HCT116 (cell line): ENCODE data around the gene F2RL3. TPM values are rescaled to one million over a fixed set of nuclear protein-coding genes. Genes with fewer than 3 reads are reported as not detected.

Source experiments
- ATAC-seq: fragments of 200-7000 bp; cut with Tn5 transposase; 2 replicates; pipeline ENCODE4 v1.9.1; 2020; ENCODE audit warnings: mild to moderate bottlenecking, moderate library complexity
- BruUV-seq: library from RNA; stranded (reverse); fragments of 400-500 nt; replicated peaks from 2 replicates; lab custom pipeline; 2021; lab: Mats Ljungman, UMichigan
- CTCF ChIA-PET: fragments of 300-600 bp; sonication (Branson Sonifier 250); formaldehyde crosslinking; loops from one replicate; lab custom pipeline; 2021; ENCODE audit warnings: antibody characterized with exemption; lab: Charles Lee
- POLR2A ChIA-PET: fragments of 300-600, 350-600 bp; sonication (Branson Sonifier 250); formaldehyde crosslinking; loops from one replicate; lab custom pipeline; 2021; ENCODE audit warnings: antibody characterized with exemption; lab: Charles Lee
- RAD21 ChIA-PET, 2 experiments: fragments of 300-600 bp; sonication (Branson Sonifier 250); formaldehyde crosslinking; loops; one replicate each; lab custom pipeline; 2023; ENCODE audit warnings: low total read pairs in 2 of 2; ENCODE audit not compliant: uncharacterized antibody in 2 of 2, unreplicated experiment in 2 of 2, low non-redundant PET in 1 of 2; lab: Charles Lee
- DNase-seq: peaks from one replicate; pipeline ENCODE4 v3.0.0-alpha.2; 2010; ENCODE audit warnings: low read depth, low spot score
- H2AFZ ChIP-seq: fragments of 200-600 bp; shearing (Covaris generic), sonication (generic); 2 replicates; pipeline ENCODE4 v1.6.1; 2017; ENCODE audit warnings: low read depth, mixed run types, mixed read lengths, antibody characterized with exemption, low read length; ENCODE audit not compliant: poor library complexity, severe bottlenecking
- H3K27ac ChIP-seq: 2 replicates; pipeline ENCODE4 v1.5.1; 2012; ENCODE audit warnings: low read depth, low read length
- H3K27me3 ChIP-seq: fragments of 200-600 bp; sonication (generic); 2 replicates; pipeline ENCODE4 v1.6.1; 2016; ENCODE audit warnings: mixed run types, low read length, mixed read lengths; ENCODE audit not compliant: insufficient read depth
- H3K36me3 ChIP-seq, 2 experiments: fragments of 200-500 bp in 1 of 2; fragments of 200-600 bp in 1 of 2; sonication (Bioruptor generic) in 1 of 2; sonication (generic) in 1 of 2; 2 replicates each; pipeline versions ENCODE4 v1.5.1 to v1.6.1; 2014 to 2016; ENCODE audit warnings: low read length in 2 of 2, inconsistent platforms in 1 of 2, mixed read lengths in 1 of 2, mixed run types in 1 of 2; ENCODE audit not compliant: insufficient read depth in 2 of 2, control insufficient read depth in 1 of 2
- H3K4me1 ChIP-seq, 2 experiments: fragments of 200-600 bp in 1 of 2; sonication (generic) in 1 of 2; 2 replicates each; pipeline versions ENCODE4 v1.5.1 to v1.6.1; 2012 to 2017; ENCODE audit warnings: low read length in 2 of 2, inconsistent platforms in 1 of 2, mild to moderate bottlenecking in 1 of 2, mixed read lengths in 1 of 2, mixed run types in 1 of 2, moderate library complexity in 1 of 2; ENCODE audit not compliant: insufficient read depth in 2 of 2, control insufficient read depth in 1 of 2
- H3K4me2 ChIP-seq: fragments of 200-600 bp; sonication (generic); 2 replicates; pipeline ENCODE4 v1.6.1; 2017; ENCODE audit warnings: mixed run types, low read length, mixed read lengths
- H3K4me3 ChIP-seq, 2 experiments: fragments of 200-600 bp in 1 of 2; sonication (generic) in 1 of 2; replicated peaks in 1 of 2; 2 replicates each; pipeline ENCODE4 v1.5.1; 2011 to 2016; ENCODE audit warnings: low read length in 2 of 2, control low read depth in 1 of 2, low read depth in 1 of 2, mild to moderate bottlenecking in 1 of 2, mixed read lengths in 1 of 2, mixed run types in 1 of 2
- H3K79me2 ChIP-seq: fragments of 200-600 bp; sonication (generic); 2 replicates; pipeline ENCODE4 v1.6.1; 2017; ENCODE audit warnings: mild to moderate bottlenecking, mixed run types, low read length, moderate library complexity, mixed read lengths; ENCODE audit not compliant: insufficient read depth
- H3K9ac ChIP-seq: fragments of 200-600 bp; sonication (generic); 2 replicates; pipeline ENCODE4 v1.6.1; 2016; ENCODE audit warnings: low read length, mixed read lengths
- H3K9me2 ChIP-seq: fragments of 200-600 bp; sonication (generic), shearing (Covaris generic); 2 replicates; pipeline ENCODE4 v1.6.1; 2017; ENCODE audit warnings: mixed run types, mild to moderate bottlenecking, moderate library complexity; ENCODE audit not compliant: insufficient read depth
- H3K9me3 ChIP-seq, 2 experiments: fragments of 200-500 bp in 1 of 2; fragments of 200-600 bp in 1 of 2; sonication (Bioruptor generic) in 1 of 2; sonication (generic) in 1 of 2; 2 replicates each; pipeline ENCODE4 v1.6.1; 2014 to 2017; ENCODE audit warnings: low read length in 2 of 2, mixed read lengths in 2 of 2, inconsistent platforms in 1 of 2, low read depth in 1 of 2, mild to moderate bottlenecking in 1 of 2, mixed run types in 1 of 2, moderate library complexity in 1 of 2; ENCODE audit not compliant: control insufficient read depth in 1 of 2, insufficient read depth in 1 of 2
- H4K20me1 ChIP-seq: fragments of 200-600 bp; sonication (generic), shearing (Covaris generic); 2 replicates; pipeline ENCODE4 v1.6.1; 2017; ENCODE audit warnings: mixed run types, mild to moderate bottlenecking, moderate library complexity; ENCODE audit not compliant: insufficient read depth
- CEBPB ChIP-seq: IDR thresholded peaks from 2 replicates; pipeline ENCODE4 v1.6.1; 2012; ENCODE audit warnings: low read depth
- ELF1 ChIP-seq: IDR thresholded peaks from 2 replicates; pipeline ENCODE4 v1.6.1; 2012; ENCODE audit warnings: low read depth, borderline replicate concordance
- EZH2 ChIP-seq: fragments of 200-600 bp; sonication (generic); IDR thresholded peaks from 2 replicates; pipeline ENCODE4 v1.6.1; 2017; ENCODE audit warnings: antibody characterized with exemption, mixed run types
- EZH2phosphoT487 ChIP-seq: fragments of 200-600 bp; IDR thresholded peaks from 2 replicates; pipeline ENCODE4 v1.6.1; 2018; ENCODE audit warnings: antibody characterized with exemption, borderline replicate concordance
- POLR2A ChIP-seq: IDR thresholded peaks from 2 replicates; pipeline ENCODE4 v1.7.0; 2011; ENCODE audit warnings: borderline replicate concordance; ENCODE audit not compliant: insufficient read depth, insufficient read length; ENCODE audit errors: extremely low read depth
- RAD21 ChIP-seq: IDR thresholded peaks from 2 replicates; pipeline ENCODE4 v1.6.1; 2012; ENCODE audit warnings: low read depth, mild to moderate bottlenecking
- REST ChIP-seq: IDR thresholded peaks from 2 replicates; pipeline ENCODE4 v1.6.1; 2012; ENCODE audit warnings: low read depth
- SP1 ChIP-seq: IDR thresholded peaks from 2 replicates; pipeline ENCODE4 v1.6.1; 2012; ENCODE audit warnings: low read depth
- ZFX ChIP-seq: fragments of 450-650 bp; IDR thresholded peaks from 2 replicates; pipeline ENCODE4 v1.6.1; 2017
- intact Hi-C: fragments of 100-400 bp; cut with micrococcal nuclease; formaldehyde crosslinking; loops from 2 replicates; pipeline ENCODE4 v1.10.0; 2022
- total RNA-seq: library from RNA; stranded (reverse); gene quantifications from one replicate; pipeline ENCODE4 v1.2.1, GENCODE V29; 2021; ENCODE audit not compliant: unreplicated experiment
- TF ChIP-seq, protein P1 (sequence below): IDR thresholded peaks from 2 replicates; pipeline ENCODE4 v1.6.1; 2012

Gene F2RL3
- total RNA-seq, 1 experiment from 2014 or later: 0.10 TPM

DNA sequence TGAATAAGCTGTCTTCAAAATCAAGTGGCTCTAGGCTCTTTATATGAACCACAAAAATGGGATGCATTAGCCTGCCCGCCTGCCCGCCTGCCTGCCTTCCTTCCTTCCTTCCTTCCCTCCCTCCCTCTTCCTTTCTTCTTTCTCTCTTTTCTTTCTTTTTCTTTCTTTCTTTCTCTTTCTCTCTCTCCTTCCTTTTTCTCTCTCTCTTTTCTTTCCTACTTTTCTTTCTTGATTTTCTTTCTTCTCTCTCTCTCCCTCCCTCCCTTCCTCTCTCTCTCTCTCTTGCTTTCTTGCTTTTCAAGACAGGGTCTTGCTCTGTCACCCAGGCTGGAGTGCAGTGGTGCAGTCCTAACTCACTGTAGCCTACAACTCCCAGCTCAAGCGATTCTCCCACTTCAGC lies 26.9 kb downstream of the F2RL3 start:
- no peaks in the 10 kb centered on the region for H3K27me3 ChIP-seq
- peaks cover 13 to 19% of the 10 kb centered on the region in 2 experiments; a peak in 2 of 4 replicates for H3K9me3 ChIP-seq
- H3K36me3 ChIP-seq: no peaks in the 10 kb centered on the region
- DNase-seq: no peak
- no peaks in the 10 kb centered on the region for H3K79me2 ChIP-seq
- no peak overlapping the region for H3K27ac ChIP-seq
- CTCF ChIA-PET: interaction anchor here (1.0 kb wide), 1 partner anchor 17 kb away, joined by 4 read pairs; no protein-coding TSS in a partner anchor
- POLR2A ChIA-PET: no interaction called here
- intact Hi-C loops: no loop called here
- H3K4me2 ChIP-seq: no peak overlapping the region
- no peak overlapping the region for H3K9ac ChIP-seq
- ATAC-seq: no peak
- BruUV-seq: no TSS peak
- no peak overlapping the region for H3K4me3 ChIP-seq
- TF ChIP-seq ZFX: no peak
- no peak for TF ChIP-seq RAD21
- no peak for TF ChIP-seq SP1
- no peak for TF ChIP-seq REST
- TF ChIP-seq, protein P1, sequence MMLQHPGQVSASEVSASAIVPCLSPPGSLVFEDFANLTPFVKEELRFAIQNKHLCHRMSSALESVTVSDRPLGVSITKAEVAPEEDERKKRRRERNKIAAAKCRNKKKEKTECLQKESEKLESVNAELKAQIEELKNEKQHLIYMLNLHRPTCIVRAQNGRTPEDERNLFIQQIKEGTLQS: no peak
- no peak for TF ChIP-seq EZH2phosphoT487
- TF ChIP-seq POLR2A: no peak
- no peak for TF ChIP-seq CEBPB
- TF ChIP-seq ELF1: no peak
- TF ChIP-seq EZH2: no peak
- RAD21 ChIA-PET: no interaction called here
- H2AFZ ChIP-seq: no peak overlapping the region
- H3K9me2 ChIP-seq: no peaks in the 10 kb centered on the region
- H4K20me1 ChIP-seq: no peaks in the 10 kb centered on the region
- H3K4me1 ChIP-seq: peaks cover under 1 to 4% of the 10 kb centered on the region in 2 experiments; a peak in 3 of 4 replicates
